ENCODE results near the gene MED29. TPM values are rescaled to one million over a fixed set of nuclear protein-coding genes. Genes with fewer than 3 reads are reported as not detected.

The MED29 gene
- total RNA-seq, 1 experiment from 2014 or later, result 26.7 TPM

Other genes with a start within 250 kb of the MED29 start
- not detected in 2 replicates for gene NCCRP1, start 194.4 kb upstream of the MED29 start, total RNA-seq (2014; rRNA removed; shearing (Covaris generic))
- gene SYCN, start 187.1 kb upstream of the MED29 start, total RNA-seq (2014; rRNA removed; shearing (Covaris generic)), result not detected in 2 replicates
- not detected in 2 replicates for gene IFNL3, start 146.4 kb upstream of the MED29 start, total RNA-seq (2014; rRNA removed; shearing (Covaris generic))
- gene IFNL4, start 142.5 kb upstream of the MED29 start, total RNA-seq (2014; rRNA removed; shearing (Covaris generic)), result not detected in 2 replicates
- not detected in 2 replicates for gene IFNL2, start 123.0 kb upstream of the MED29 start, total RNA-seq (2014; rRNA removed; shearing (Covaris generic))
- not detected in 2 replicates for gene IFNL1, start 95.0 kb upstream of the MED29 start, total RNA-seq (2014; rRNA removed; shearing (Covaris generic))
- 0.68 and 0.72 TPM in 2 replicates for gene LRFN1, start 70.5 kb upstream of the MED29 start, total RNA-seq (2014; rRNA removed; shearing (Covaris generic))
- 13.3 and 14.1 TPM in 2 replicates for gene GMFG, start 55.3 kb upstream of the MED29 start, total RNA-seq (2014; rRNA removed; shearing (Covaris generic))
- 33.9 and 35.3 TPM in 2 replicates for gene SAMD4B, start 49.0 kb upstream of the MED29 start, total RNA-seq (2014; rRNA removed; shearing (Covaris generic))
- 40.8 and 62.0 TPM in 2 replicates for gene PAF1, start 272 bp upstream of the MED29 start, total RNA-seq (2014; rRNA removed; shearing (Covaris generic))
- gene ZFP36, start 15.5 kb downstream of the MED29 start, total RNA-seq (2014; rRNA removed; shearing (Covaris generic)), result 4.0 and 5.7 TPM in 2 replicates
- 5.3 and 7.1 TPM in 2 replicates for gene PLEKHG2, start 21.3 kb downstream of the MED29 start, total RNA-seq (2014; rRNA removed; shearing (Covaris generic))
- 8.0 and 83.0 TPM in 2 replicates for gene RPS16, start 44.6 kb downstream of the MED29 start, total RNA-seq (2014; rRNA removed; shearing (Covaris generic))
- gene SUPT5H, start 54.2 kb downstream of the MED29 start, total RNA-seq (2014; rRNA removed; shearing (Covaris generic)), result 70.1 and 75.0 TPM in 2 replicates
- gene TIMM50, start 89.5 kb downstream of the MED29 start, total RNA-seq (2014; rRNA removed; shearing (Covaris generic)), result 91.9 and 122 TPM in 2 replicates
- gene DLL3, start 107.6 kb downstream of the MED29 start, total RNA-seq (2014; rRNA removed; shearing (Covaris generic)), result 2.0 and 2.2 TPM in 2 replicates
- not detected in 2 replicates for gene SELENOV, start 123.8 kb downstream of the MED29 start, total RNA-seq (2014; rRNA removed; shearing (Covaris generic))
- gene EID2B, start 141.5 kb downstream of the MED29 start, total RNA-seq (2014; rRNA removed; shearing (Covaris generic)), result 3.2 and 3.3 TPM in 2 replicates
- gene EID2, start 148.8 kb downstream of the MED29 start, total RNA-seq (2014; rRNA removed; shearing (Covaris generic)), result 10.8 and 11.5 TPM in 2 replicates
- gene LGALS13, start 211.1 kb downstream of the MED29 start, total RNA-seq (2014; rRNA removed; shearing (Covaris generic)), result not detected in 2 replicates